HEK293 (cell line): ENCODE data around the gene AATK.

Experiments
- ELK4 ChIP-seq: IDR thresholded peaks from 2 replicates; pipeline ENCODE4 v1.6.1; 2011; ENCODE audit warnings: mild to moderate bottlenecking, low read depth, low read length, borderline replicate concordance
- TCF7L2 ChIP-seq: IDR thresholded peaks from 2 replicates; pipeline ENCODE4 v1.6.1; 2011; ENCODE audit warnings: low read depth, mild to moderate bottlenecking, inconsistent platforms, low read length, moderate library complexity, borderline replicate concordance
- ZNF274 ChIP-seq, 2 experiments: fragments of 200-500 bp in 1 of 2; fragments of 450-650 bp in 1 of 2; sonication (Bioruptor generic) in 1 of 2; formaldehyde crosslinking in 1 of 2; IDR thresholded peaks; 2 replicates each; pipeline versions ENCODE4 v1.5.1 to v1.6.1; 2014 to 2016; ENCODE audit warnings: borderline replicate concordance in 1 of 2, inconsistent platforms in 1 of 2, low read length in 1 of 2, missing biosample characterization in 1 of 2, missing genetic modification characterization in 1 of 2
- ZNF341 ChIP-seq: fragments of 450-650 bp; formaldehyde crosslinking; IDR thresholded peaks from 2 replicates; pipeline ENCODE4; 2016; ENCODE audit warnings: low read depth, missing biosample characterization, missing genetic modification characterization

DNA sequence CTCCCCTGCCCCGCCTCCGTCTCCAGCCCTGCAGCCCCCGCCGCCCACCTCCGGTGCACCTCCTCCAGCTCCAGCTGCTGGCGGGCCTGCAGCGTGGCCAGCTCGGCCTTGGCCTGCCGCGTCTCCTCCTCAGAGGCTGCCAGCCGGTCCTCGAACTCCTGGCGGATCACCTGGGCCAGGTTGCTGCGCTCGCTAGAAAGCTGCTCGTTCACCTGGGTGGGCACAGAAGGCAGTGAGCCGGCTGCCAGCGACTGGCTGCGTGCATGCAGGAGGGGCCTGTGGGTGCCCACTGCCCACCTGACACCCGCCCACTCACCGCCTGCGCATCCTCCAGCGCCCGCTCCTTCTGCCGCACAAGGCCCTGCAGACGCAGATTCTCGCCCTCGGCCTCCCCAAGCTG lies 24.6 kb upstream of the AATK start:
- TF ChIP-seq ZNF341 (tag by site-specific recombination) (no peak), ZNF274 (IDR thresholded peaks at IDR 0.05; ENCODE audit: low read length) (no peak), ZNF274 (tag by site-specific recombination; IDR thresholded peaks at IDR 0.05; ENCODE audit: borderline replicate concordance) (no peak), TCF7L2 (no peak), ELK4 (no peak)
